ENCODE data around the gene MTHFD2L. TPM values are rescaled to one million over a fixed set of nuclear protein-coding genes. Genes with fewer than 3 reads are reported as not detected.

Gene MTHFD2L
- total RNA-seq, 1 donor from 2014 or later, result 12.4 TPM

DNA sequence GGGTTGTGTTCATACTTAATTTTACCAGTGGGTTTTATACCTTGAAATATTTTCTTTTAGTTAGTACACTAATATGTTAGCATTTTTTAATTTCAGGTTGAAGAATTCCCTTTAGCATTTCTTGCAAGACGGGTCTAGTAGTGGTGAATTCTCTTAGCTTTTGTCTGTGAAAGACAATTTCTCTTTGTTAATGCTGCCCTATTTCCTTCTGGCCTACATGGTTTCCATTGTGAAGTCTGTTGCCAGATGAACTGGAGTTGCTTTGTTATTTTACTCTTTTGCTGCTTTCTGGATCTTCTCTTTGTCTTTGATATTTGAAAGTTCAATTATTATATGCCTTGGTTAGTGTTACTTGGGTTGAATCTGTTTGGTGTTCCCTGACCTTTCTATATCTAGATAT lies 25.0 kb upstream of the MTHFD2L start:
- Histone ChIP-seq H3K27me3 (ENCODE audit: insufficient read depth, low read length) (no peaks in the 10 kb centered on the region), H3K27ac (ENCODE audit: low read depth, low read length) (no peak overlapping the region), H3K4me3 (ENCODE audit: insufficient read depth, low read depth, low read length) (no peak overlapping the region), H3K9ac (ENCODE audit: low read length) (no peak overlapping the region), H2AFZ (ENCODE audit: low read depth, low read length) (no peak overlapping the region), H4K20me1 (ENCODE audit: insufficient read depth, low read length) (no peaks in the 10 kb centered on the region), H3K9me3 (ENCODE audit: insufficient read depth, low read depth, low read length) (no peaks in the 10 kb centered on the region), H3K36me3 (ENCODE audit: insufficient read depth, low read length) (no peaks in the 10 kb centered on the region), H3K4me1 (ENCODE audit: insufficient read depth, low read length) (no peaks in the 10 kb centered on the region), H3K79me2 (ENCODE audit: insufficient read depth, low read length) (no peaks in the 10 kb centered on the region), H3K4me2 (ENCODE audit: low read length) (no peak overlapping the region)
- Mint-ChIP-seq H3K4me1 (ENCODE audit: low read depth, unreplicated experiment) (no peaks in the 10 kb centered on the region), H3K27ac (ENCODE audit: unreplicated experiment) (no peak overlapping the region), H3K4me3 (ENCODE audit: unreplicated experiment) (no peak overlapping the region), H3K36me3 (ENCODE audit: low read depth, unreplicated experiment) (no peaks in the 10 kb centered on the region), H3K9me3 (ENCODE audit: unreplicated experiment) (peaks cover 25% of the 10 kb centered on the region), H3K27me3 (ENCODE audit: low read depth, unreplicated experiment) (no peaks in the 10 kb centered on the region)
- TF ChIP-seq, protein P1, sequence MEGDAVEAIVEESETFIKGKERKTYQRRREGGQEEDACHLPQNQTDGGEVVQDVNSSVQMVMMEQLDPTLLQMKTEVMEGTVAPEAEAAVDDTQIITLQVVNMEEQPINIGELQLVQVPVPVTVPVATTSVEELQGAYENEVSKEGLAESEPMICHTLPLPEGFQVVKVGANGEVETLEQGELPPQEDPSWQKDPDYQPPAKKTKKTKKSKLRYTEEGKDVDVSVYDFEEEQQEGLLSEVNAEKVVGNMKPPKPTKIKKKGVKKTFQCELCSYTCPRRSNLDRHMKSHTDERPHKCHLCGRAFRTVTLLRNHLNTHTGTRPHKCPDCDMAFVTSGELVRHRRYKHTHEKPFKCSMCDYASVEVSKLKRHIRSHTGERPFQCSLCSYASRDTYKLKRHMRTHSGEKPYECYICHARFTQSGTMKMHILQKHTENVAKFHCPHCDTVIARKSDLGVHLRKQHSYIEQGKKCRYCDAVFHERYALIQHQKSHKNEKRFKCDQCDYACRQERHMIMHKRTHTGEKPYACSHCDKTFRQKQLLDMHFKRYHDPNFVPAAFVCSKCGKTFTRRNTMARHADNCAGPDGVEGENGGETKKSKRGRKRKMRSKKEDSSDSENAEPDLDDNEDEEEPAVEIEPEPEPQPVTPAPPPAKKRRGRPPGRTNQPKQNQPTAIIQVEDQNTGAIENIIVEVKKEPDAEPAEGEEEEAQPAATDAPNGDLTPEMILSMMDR (IDR thresholded peaks at IDR 0.05; ENCODE audit: insufficient read depth, low read depth, low read length), result no peak
- no peak for TF ChIP-seq EZH2 (IDR thresholded peaks at IDR 0.05; ENCODE audit: insufficient read depth, low read length)
- no peak for FAIRE-seq
- no peak for DNase-seq (ENCODE audit: low read depth)

DNA sequence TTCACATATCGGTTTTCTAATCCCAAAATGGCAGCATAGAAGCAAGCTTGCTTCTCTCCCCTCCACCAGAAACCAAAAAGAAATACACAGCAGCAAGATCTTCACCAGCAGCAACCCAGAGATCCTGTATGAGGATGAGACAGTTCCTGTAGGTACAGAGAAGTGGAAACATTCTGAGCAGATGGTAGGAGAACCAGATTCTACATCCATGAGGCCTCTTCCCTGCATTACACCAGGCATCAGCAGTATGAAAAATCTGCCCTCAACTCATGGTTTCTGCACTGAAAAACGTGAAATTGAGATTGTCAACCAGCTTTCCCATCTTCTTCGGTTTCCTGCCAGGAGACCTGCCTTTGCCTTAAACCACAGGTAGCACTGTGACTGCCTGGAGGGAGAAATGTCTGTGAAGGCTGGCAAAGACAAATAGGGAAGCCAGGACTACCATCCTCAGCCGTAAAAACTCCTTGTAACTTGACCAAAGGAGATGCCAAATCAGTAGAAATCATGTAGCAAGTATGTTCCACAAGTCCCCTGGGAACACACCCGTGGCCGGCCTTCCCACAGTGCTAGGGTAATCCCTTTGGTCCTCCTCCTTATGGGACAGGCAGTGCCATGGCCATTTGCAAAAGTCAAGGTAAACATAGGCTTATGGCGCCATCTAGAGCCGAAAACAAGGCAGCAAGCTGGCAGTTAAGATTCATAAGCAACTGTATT lies 24.0 kb upstream of the MTHFD2L start:
- Histone ChIP-seq H3K79me2 (ENCODE audit: insufficient read depth, low read length) (no peaks in the 10 kb centered on the region), H3K4me2 (ENCODE audit: low read length) (peak overlapping the region; percentile 12), H3K4me1 (ENCODE audit: insufficient read depth, low read length) (no peaks in the 10 kb centered on the region), H3K36me3 (ENCODE audit: insufficient read depth, low read length) (no peaks in the 10 kb centered on the region), H3K27me3 (ENCODE audit: insufficient read depth, low read length) (no peaks in the 10 kb centered on the region), H3K9ac (ENCODE audit: low read length) (no peak overlapping the region), H2AFZ (ENCODE audit: low read depth, low read length) (peak overlapping the region; percentile 30), H4K20me1 (ENCODE audit: insufficient read depth, low read length) (no peaks in the 10 kb centered on the region), H3K27ac (ENCODE audit: low read depth, low read length) (no peak overlapping the region), H3K9me3 (ENCODE audit: insufficient read depth, low read depth, low read length) (no peaks in the 10 kb centered on the region), H3K4me3 (ENCODE audit: insufficient read depth, low read depth, low read length) (no peak overlapping the region)
- DNase-seq (ENCODE audit: low read depth) (peak; percentile 59), FAIRE-seq (peak; percentile 73)
- H3K9me3 Mint-ChIP-seq (ENCODE audit: unreplicated experiment), result peaks cover 25% of the 10 kb centered on the region
- H3K36me3 Mint-ChIP-seq (ENCODE audit: low read depth, unreplicated experiment), result no peaks in the 10 kb centered on the region
- no peak overlapping the region for H3K4me3 Mint-ChIP-seq (ENCODE audit: unreplicated experiment)
- H3K27me3 Mint-ChIP-seq (ENCODE audit: low read depth, unreplicated experiment), result no peaks in the 10 kb centered on the region
- H3K4me1 Mint-ChIP-seq (ENCODE audit: low read depth, unreplicated experiment), result no peaks in the 10 kb centered on the region
- no peak overlapping the region for H3K27ac Mint-ChIP-seq (ENCODE audit: unreplicated experiment)
- no peak for TF ChIP-seq EZH2 (IDR thresholded peaks at IDR 0.05; ENCODE audit: insufficient read depth, low read length)
- TF ChIP-seq, protein P1 (IDR thresholded peaks at IDR 0.05; ENCODE audit: insufficient read depth, low read depth, low read length), result peak; percentile 98

- H3K36me3 Mint-ChIP-seq (ENCODE audit: low read depth, unreplicated experiment), result no peaks in the 10 kb centered on the region
- DNase-seq (ENCODE audit: low read depth) (no peak), FAIRE-seq (no peak)
- TF ChIP-seq, protein P1 (IDR thresholded peaks at IDR 0.05; ENCODE audit: insufficient read depth, low read depth, low read length), result no peak
- no peak for TF ChIP-seq EZH2 (IDR thresholded peaks at IDR 0.05; ENCODE audit: insufficient read depth, low read length)
- no peaks in the 10 kb centered on the region for H3K4me1 Mint-ChIP-seq (ENCODE audit: low read depth, unreplicated experiment)
- H3K9me3 Mint-ChIP-seq (ENCODE audit: unreplicated experiment), result peaks cover 21% of the 10 kb centered on the region
- no peak overlapping the region for H2AFZ ChIP-seq (ENCODE audit: low read depth, low read length)
- no peaks in the 10 kb centered on the region for H3K27me3 ChIP-seq (ENCODE audit: insufficient read depth, low read length)
- H4K20me1 ChIP-seq (ENCODE audit: insufficient read depth, low read length), result no peaks in the 10 kb centered on the region
- H3K79me2 ChIP-seq (ENCODE audit: insufficient read depth, low read length), result no peaks in the 10 kb centered on the region
- H3K4me1 ChIP-seq (ENCODE audit: insufficient read depth, low read length), result no peaks in the 10 kb centered on the region
- no peak overlapping the region for H3K4me3 Mint-ChIP-seq (ENCODE audit: unreplicated experiment)
- H3K27ac ChIP-seq (ENCODE audit: low read depth, low read length), result no peak overlapping the region
- peak overlapping the region; percentile 56 for H3K27ac Mint-ChIP-seq (ENCODE audit: unreplicated experiment)
- no peaks in the 10 kb centered on the region for H3K27me3 Mint-ChIP-seq (ENCODE audit: low read depth, unreplicated experiment)
- H3K4me2 ChIP-seq (ENCODE audit: low read length), result no peak overlapping the region
- no peaks in the 10 kb centered on the region for H3K36me3 ChIP-seq (ENCODE audit: insufficient read depth, low read length)
- H3K9ac ChIP-seq (ENCODE audit: low read length), result no peak overlapping the region
- no peaks in the 10 kb centered on the region for H3K9me3 ChIP-seq (ENCODE audit: insufficient read depth, low read depth, low read length)
- no peak overlapping the region for H3K4me3 ChIP-seq (ENCODE audit: insufficient read depth, low read depth, low read length)
Observed at GRCh38 chr4:74134500-74134852, 23.4 kb upstream of the MTHFD2L start.
